H1 (cell line): Measurements from ENCODE around the gene BAG1. TPM values are rescaled to one million over a fixed set of nuclear protein-coding genes. Genes with fewer than 3 reads are reported as not detected.

ENCODE experiments used
- CTCF ChIA-PET: fragments of 300-600 bp; sonication (Branson Sonifier 250); formaldehyde crosslinking; loops from one replicate; lab custom pipeline; 2021; ENCODE audit not compliant: partially characterized antibody; lab: Charles Lee
- POLR2A ChIA-PET: fragments of 300-600 bp; sonication (Branson Sonifier 250); formaldehyde crosslinking; loops from one replicate; lab custom pipeline; 2021; ENCODE audit warnings: inconsistent platforms; ENCODE audit not compliant: partially characterized antibody; lab: Charles Lee
- DNase-seq, 2 experiments: peaks; one replicate each; pipeline versions ENCODE4 v3.0.0 to v3.0.0-alpha.2; 2010 to 2022; ENCODE audit warnings: low spot score in 2 of 2, low read depth in 1 of 2, mixed read lengths in 1 of 2
- FAIRE-seq: peaks from 2 replicates; lab custom pipeline; 2011; peaks lifted over from hg19 to GRCh38; lab: Jason Lieb, UNC
- H2AFZ ChIP-seq: 2 replicates; pipeline ENCODE4 v1.8.1; 2012; ENCODE audit warnings: low read length, inconsistent platforms
- H2AK5ac ChIP-seq: 2 replicates; pipeline ENCODE4 v1.6.1; 2013; ENCODE audit warnings: low read depth, low read length
- H2BK120ac ChIP-seq: replicated peaks from 2 replicates; pipeline ENCODE3; 2013; ENCODE audit warnings: low read depth, low read length, inconsistent platforms
- H2BK12ac ChIP-seq: 2 replicates; pipeline ENCODE4 v1.6.1; 2013; ENCODE audit warnings: low read depth, low read length
- H2BK15ac ChIP-seq: 2 replicates; pipeline ENCODE4 v1.6.1; 2013; ENCODE audit warnings: low read length
- H2BK20ac ChIP-seq: 2 replicates; pipeline ENCODE4 v1.6.1; 2013; ENCODE audit warnings: low read length
- H2BK5ac ChIP-seq: 2 replicates; pipeline ENCODE4 v1.6.1; 2013; ENCODE audit warnings: low read depth, low read length
- H3K14ac ChIP-seq: 2 replicates; pipeline ENCODE4 v1.6.1; 2013; ENCODE audit warnings: inconsistent platforms; ENCODE audit not compliant: insufficient read length
- H3K18ac ChIP-seq: 2 replicates; pipeline ENCODE4 v1.6.1; 2013; ENCODE audit warnings: low read length; ENCODE audit errors: extremely low read depth
- H3K23ac ChIP-seq: 2 replicates; pipeline ENCODE4 v1.6.1; 2013; ENCODE audit warnings: inconsistent platforms; ENCODE audit not compliant: insufficient read length
- H3K23me2 ChIP-seq: 2 replicates; pipeline ENCODE4 v1.6.1; 2013; ENCODE audit warnings: low read depth, low read length
- H3K27ac ChIP-seq: 2 replicates; pipeline ENCODE4 v1.6.1; 2011; ENCODE audit warnings: low read depth, low read length, inconsistent platforms
- H3K27me3 ChIP-seq, 4 experiments: replicated peaks in 1 of 4; 1 replicate in 1 of 4; 2 replicates in 3 of 4; pipeline versions ENCODE4 v1.6.1 to v1.8.1; 2011 to 2013; ENCODE audit warnings: low read length in 3 of 4, mild to moderate bottlenecking in 3 of 4, inconsistent platforms in 2 of 4, mixed read lengths in 2 of 4, moderate library complexity in 1 of 4; ENCODE audit not compliant: control insufficient read depth in 3 of 4, insufficient read depth in 3 of 4; ENCODE audit errors: extremely low read depth in 1 of 4
- H3K36me3 ChIP-seq, 4 experiments: 2 replicates each; pipeline versions ENCODE4 v1.6.1 to v1.8.1; 2011 to 2013; ENCODE audit warnings: mild to moderate bottlenecking in 4 of 4, low read length in 3 of 4, moderate library complexity in 2 of 4, control low read depth in 1 of 4, inconsistent platforms in 1 of 4; ENCODE audit not compliant: insufficient read depth in 4 of 4, control insufficient read depth in 2 of 4
- H3K4ac ChIP-seq: replicated peaks from 2 replicates; pipeline ENCODE3; 2013; ENCODE audit warnings: low read length, low read depth, mixed read lengths, inconsistent platforms; ENCODE audit not compliant: insufficient read length
- H3K4me1 ChIP-seq, 4 experiments: replicated peaks in 1 of 4; 1 replicate in 1 of 4; 2 replicates in 3 of 4; pipeline versions ENCODE4 v1.6.1 to v1.8.1; 2011 to 2013; ENCODE audit warnings: low read length in 3 of 4, inconsistent platforms in 2 of 4, mixed read lengths in 1 of 4; ENCODE audit not compliant: insufficient read depth in 4 of 4, control insufficient read depth in 3 of 4
- H3K4me2 ChIP-seq, 2 experiments: 2 replicates each; pipeline versions ENCODE4 v1.6.1 to v1.8.1; 2011 to 2013; ENCODE audit warnings: low read depth in 2 of 2, low read length in 2 of 2, control low read depth in 1 of 2, inconsistent platforms in 1 of 2, mild to moderate bottlenecking in 1 of 2; ENCODE audit not compliant: insufficient read depth in 1 of 2
- H3K4me3 ChIP-seq, 4 experiments: fragments of 200-600, 300-600 bp in 1 of 4; sonication (generic), shearing (Covaris generic), sonication (Bioruptor Twin) in 1 of 4; 2 replicates each; pipeline versions ENCODE4 v1.5.1 to v1.8.1; 2011 to 2016; ENCODE audit warnings: low read length in 4 of 4, low read depth in 3 of 4, control low read depth in 2 of 4, inconsistent platforms in 2 of 4, mild to moderate bottlenecking in 2 of 4, mixed read lengths in 1 of 4, moderate library complexity in 1 of 4; ENCODE audit not compliant: insufficient read depth in 2 of 4; ENCODE audit errors: extremely low read depth in 1 of 4
- H3K56ac ChIP-seq: replicated peaks from 2 replicates; pipeline ENCODE3; 2013; ENCODE audit warnings: low read depth, mild to moderate bottlenecking, mixed read lengths, low read length, inconsistent platforms; ENCODE audit not compliant: insufficient read length
- H3K79me1 ChIP-seq: 2 replicates; pipeline ENCODE4 v1.6.1; 2013; ENCODE audit warnings: low read depth, low read length, control low read depth
- H3K79me2 ChIP-seq, 2 experiments: 2 replicates each; pipeline versions ENCODE4 v1.6.1 to v1.8.1; 2012 to 2013; ENCODE audit warnings: low read length in 2 of 2, mild to moderate bottlenecking in 2 of 2, inconsistent platforms in 1 of 2; ENCODE audit not compliant: insufficient read depth in 2 of 2, control insufficient read depth in 1 of 2
- H3K9ac ChIP-seq, 4 experiments: replicated peaks in 1 of 4; 1 replicate in 1 of 4; 2 replicates in 3 of 4; pipeline versions ENCODE4 v1.6.1 to v1.8.1; 2011 to 2013; ENCODE audit warnings: low read depth in 3 of 4, low read length in 3 of 4, control low read depth in 2 of 4, mild to moderate bottlenecking in 2 of 4, moderate library complexity in 2 of 4, inconsistent platforms in 1 of 4; ENCODE audit errors: extremely low read depth in 1 of 4
- H3K9me3 ChIP-seq, 2 experiments: 2 replicates each; pipeline versions ENCODE4 v1.6.1 to v1.8.1; 2012 to 2013; ENCODE audit warnings: mild to moderate bottlenecking in 2 of 2, moderate library complexity in 2 of 2, control low read depth in 1 of 2, inconsistent platforms in 1 of 2, low read depth in 1 of 2, low read length in 1 of 2, mixed read lengths in 1 of 2; ENCODE audit not compliant: insufficient read depth in 2 of 2
- H4K20me1 ChIP-seq, 2 experiments: replicated peaks in 1 of 2; 2 replicates each; pipeline versions ENCODE3 to v1.8.1; 2011 to 2013; ENCODE audit warnings: inconsistent platforms in 2 of 2, low read length in 2 of 2, mild to moderate bottlenecking in 1 of 2; ENCODE audit not compliant: insufficient read depth in 2 of 2, control insufficient read depth in 1 of 2
- H4K5ac ChIP-seq: 2 replicates; pipeline ENCODE4 v1.6.1; 2013; ENCODE audit warnings: low read length, low read depth, mixed read lengths, inconsistent platforms; ENCODE audit not compliant: insufficient read length
- H4K8ac ChIP-seq: 2 replicates; pipeline ENCODE4 v1.8.0; 2013; ENCODE audit warnings: mild to moderate bottlenecking, moderate library complexity, low read length, inconsistent platforms; ENCODE audit not compliant: insufficient read depth; ENCODE audit errors: extremely low read depth
- H4K91ac ChIP-seq: replicated peaks from 2 replicates; pipeline ENCODE3; 2013; ENCODE audit warnings: low read length, mixed read lengths, inconsistent platforms; ENCODE audit not compliant: insufficient read length
- BRCA1 ChIP-seq: IDR thresholded peaks from 2 replicates; pipeline ENCODE4 v1.6.1; 2012; ENCODE audit warnings: low read depth, low read length, improper control_type of control experiment
- CHD2 ChIP-seq: IDR thresholded peaks from 2 replicates; pipeline ENCODE4 v1.6.1; 2012; ENCODE audit warnings: low read length, improper control_type of control experiment
- EGR1 ChIP-seq: IDR thresholded peaks from 2 replicates; pipeline ENCODE4 v1.6.1; 2011; ENCODE audit warnings: low read depth, low read length, borderline replicate concordance
- HDAC2 ChIP-seq, 2 experiments: fragments of 300-600 bp in 1 of 2; sonication (generic) in 1 of 2; IDR thresholded peaks; 2 replicates each; pipeline ENCODE4 v1.6.1; 2011 to 2012; ENCODE audit warnings: low read depth in 2 of 2, low read length in 2 of 2, mild to moderate bottlenecking in 2 of 2, moderate library complexity in 2 of 2, borderline replicate concordance in 1 of 2, inconsistent platforms in 1 of 2
- POLR2A ChIP-seq, 2 experiments: IDR thresholded peaks; 1 replicate in 1 of 2; 2 replicates in 1 of 2; pipeline ENCODE4 v1.6.1; 2011; ENCODE audit warnings: low read depth in 2 of 2, low read length in 2 of 2, mild to moderate bottlenecking in 2 of 2; ENCODE audit errors: control extremely low read depth in 1 of 2
- RFX5 ChIP-seq: IDR thresholded peaks from 2 replicates; pipeline ENCODE4 v1.6.1; 2011; ENCODE audit warnings: low read depth, low read length, improper control_type of control experiment, borderline replicate concordance
- SAP30 ChIP-seq: fragments of 300-600 bp; sonication (generic); IDR thresholded peaks from 2 replicates; pipeline ENCODE4 v1.7.1; 2012; ENCODE audit warnings: low read length, moderate library complexity, mild to moderate bottlenecking, inconsistent platforms; ENCODE audit not compliant: insufficient read depth, insufficient replicate concordance
- SIX5 ChIP-seq: IDR thresholded peaks from 2 replicates; pipeline ENCODE4 v1.6.1; 2011; ENCODE audit warnings: mild to moderate bottlenecking, low read depth, low read length
- SP1 ChIP-seq: IDR thresholded peaks from 2 replicates; pipeline ENCODE4 v1.6.1; 2011; ENCODE audit warnings: low read depth, low read length
- TBP ChIP-seq: IDR thresholded peaks from 2 replicates; pipeline ENCODE4 v1.6.1; 2011; ENCODE audit warnings: low read depth, low read length, improper control_type of control experiment
- TCF12 ChIP-seq: IDR thresholded peaks from 2 replicates; pipeline ENCODE4 v1.6.1; 2011; ENCODE audit warnings: low read depth, mild to moderate bottlenecking, low read length
- WGBS, 2 experiments: shearing (Covaris generic) in 1 of 2; methylation state at CpG; one replicate each; pipeline versions ENCODE4 v1.1.6 to v1.1.7; 2013 to 2015; ENCODE audit warnings: low lambda C conversion rate in 2 of 2, mixed read lengths in 2 of 2, inconsistent platforms in 1 of 2, low coverage in 1 of 2, missing lambda C conversion rate in 1 of 2; ENCODE audit not compliant: insufficient replicate concordance in 2 of 2, insufficient coverage in 1 of 2, insufficient read length in 1 of 2; ENCODE audit errors: extremely low coverage in 1 of 2, missing lambda C conversion rate in 1 of 2; 5-methylcytosine and 5-hydroxymethylcytosine counted together
- polyA plus RNA-seq, 7 experiments: library from polyadenylated mRNA; depleted of rRNA in 3 of 7; stranded (reverse) in 5 of 7; unstranded in 2 of 7; fragments of >200 nt in 5 of 7; fragments of 200-250 nt in 2 of 7; gene quantifications; 1 replicate in 5 of 7; 2 replicates in 1 of 7; 4 replicates in 1 of 7; pipeline versions ENCODE4 v1.2.1 to v1.2.3, GENCODE V29; 2011 to 2013; ENCODE audit warnings: missing spikeins in 2 of 7, mixed read lengths in 2 of 7
- total RNA-seq: library from RNA; stranded (reverse); fragmentation: NEBNext Ultra II Directional; extraction: Animal tissue kit (Norgen Biotek cat#: 25700); gene quantifications from 2 replicates; pipeline ENCODE4 v1.2.1, GENCODE V29; 2021
- TF ChIP-seq, protein P1 (sequence below): IDR thresholded peaks from 2 replicates; pipeline ENCODE4 v1.6.1; 2012; ENCODE audit warnings: inconsistent platforms
- TF ChIP-seq, protein P2 (sequence below): IDR thresholded peaks from 2 replicates; pipeline ENCODE4 v1.6.1; 2011; ENCODE audit warnings: low read depth, mild to moderate bottlenecking, low read length; ENCODE audit not compliant: insufficient read depth

The BAG1 gene
- total and polyA plus RNA-seq, 2 of the 8 experiments (the other 6 are each of a cell fraction or from before 2014, with no cell fraction given), result 14.7 to 59.8 TPM

DNA sequence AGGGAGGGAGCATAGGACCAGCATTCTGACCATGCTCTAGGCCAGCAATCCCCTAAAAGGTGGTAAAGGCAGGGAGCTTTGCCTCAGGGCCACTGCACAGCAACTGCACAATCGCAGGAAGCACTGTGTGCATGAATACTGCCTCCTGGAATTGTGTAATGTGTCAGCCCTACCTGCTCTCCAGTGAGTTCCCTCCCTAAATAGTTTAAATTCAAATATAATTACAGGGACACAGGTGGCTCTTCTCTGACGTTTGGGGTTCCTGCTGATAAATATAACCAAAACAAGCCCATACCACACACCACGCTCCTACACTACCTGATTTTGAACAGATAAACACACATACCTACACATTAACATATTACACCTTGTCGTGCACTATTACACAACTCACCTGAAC lies 9.0 kb downstream of the BAG1 start:
- no peak overlapping the region for H3K4me2 ChIP-seq
- no peak overlapping the region for H3K14ac ChIP-seq
- no peak overlapping the region for H2BK20ac ChIP-seq
- no peak overlapping the region for H2AFZ ChIP-seq
- no peak overlapping the region for H3K4me3 ChIP-seq
- no peak overlapping the region for H4K91ac ChIP-seq
- peaks cover 1 to 2% of the 10 kb centered on the region in 2 experiments for H4K20me1 ChIP-seq
- H3K79me1 ChIP-seq, result no peaks in the 10 kb centered on the region
- H2AK5ac ChIP-seq, result no peak overlapping the region
- H3K4me1 ChIP-seq, result no peaks in the 10 kb centered on the region
- CTCF ChIA-PET, result interaction anchor here (0.6 to 1.1 kb wide), 2 partner anchors 186 to 212 kb away, joined by 3 read pairs; no protein-coding TSS in a partner anchor
- no peak overlapping the region for H3K27ac ChIP-seq
- WGBS, 2 experiments, result 91 to 100% methylated on average over 2 to 4 of the region's 4 CpGs
- no peak overlapping the region for H3K23ac ChIP-seq
- DNase-seq, result no peak
- H2BK120ac ChIP-seq, result no peak overlapping the region
- H3K23me2 ChIP-seq, result no peaks in the 10 kb centered on the region
- H3K9ac ChIP-seq, result no peak overlapping the region
- H2BK15ac ChIP-seq, result no peak overlapping the region
- no peaks in the 10 kb centered on the region for H3K79me2 ChIP-seq
- H2BK5ac ChIP-seq, result no peak overlapping the region
- H3K36me3 ChIP-seq, result peaks cover 44 to 72% (median 63%) of the 10 kb centered on the region in 4 experiments
- H3K56ac ChIP-seq, result no peak overlapping the region
- FAIRE-seq, result no peak
- no peak overlapping the region for H3K4ac ChIP-seq
- no peak overlapping the region for H2BK12ac ChIP-seq
- POLR2A ChIA-PET, result interaction anchor here (2.3 kb wide), 1 partner anchor 8 kb away, joined by 14 read pairs; the partner anchor contains the start of genes BAG1 and CHMP5
- H3K18ac ChIP-seq, result no peak overlapping the region
- no peaks in the 10 kb centered on the region for H3K27me3 ChIP-seq
- no peaks in the 10 kb centered on the region for H3K9me3 ChIP-seq
- H4K5ac ChIP-seq, result no peak overlapping the region
- no peak overlapping the region for H4K8ac ChIP-seq
- TF ChIP-seq, protein P1, sequence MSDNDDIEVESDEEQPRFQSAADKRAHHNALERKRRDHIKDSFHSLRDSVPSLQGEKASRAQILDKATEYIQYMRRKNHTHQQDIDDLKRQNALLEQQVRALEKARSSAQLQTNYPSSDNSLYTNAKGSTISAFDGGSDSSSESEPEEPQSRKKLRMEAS, result no peak
- TF ChIP-seq, protein P2, sequence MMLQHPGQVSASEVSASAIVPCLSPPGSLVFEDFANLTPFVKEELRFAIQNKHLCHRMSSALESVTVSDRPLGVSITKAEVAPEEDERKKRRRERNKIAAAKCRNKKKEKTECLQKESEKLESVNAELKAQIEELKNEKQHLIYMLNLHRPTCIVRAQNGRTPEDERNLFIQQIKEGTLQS, result no peak
- TF ChIP-seq TCF12 (no peak), EGR1 (no peak), RFX5 (no peak), SAP30 (no peak), BRCA1 (no peak), HDAC2 (IDR thresholded peaks at IDR 0.05; ENCODE audit: borderline replicate concordance in 1 of 2, low read depth in 2 of 2, low read length in 2 of 2) (no peak), SP1 (no peak), SIX5 (no peak), TBP (no peak), POLR2A (IDR thresholded peaks at IDR 0.05; ENCODE audit: control extremely low read depth in 1 of 2, low read depth in 2 of 2, low read length in 2 of 2) (no peak), CHD2 (no peak)
